HG03103 (cell line): ENCODE measurements around the gene R3HDM1.
"Not testable (repeated sequence)": the region's sequence is repeated elsewhere in the genome, so short reads cannot be mapped to it uniquely, and the experiment has no call there.

ENCODE experiments used
- ATAC-seq: cut with Tn5 transposase; IDR thresholded peaks from one replicate; pipeline ENCODE4 v1.9.1; 2021; ENCODE audit warnings: low read depth; ENCODE audit not compliant: unreplicated experiment

The R3HDM1 gene

DNA sequence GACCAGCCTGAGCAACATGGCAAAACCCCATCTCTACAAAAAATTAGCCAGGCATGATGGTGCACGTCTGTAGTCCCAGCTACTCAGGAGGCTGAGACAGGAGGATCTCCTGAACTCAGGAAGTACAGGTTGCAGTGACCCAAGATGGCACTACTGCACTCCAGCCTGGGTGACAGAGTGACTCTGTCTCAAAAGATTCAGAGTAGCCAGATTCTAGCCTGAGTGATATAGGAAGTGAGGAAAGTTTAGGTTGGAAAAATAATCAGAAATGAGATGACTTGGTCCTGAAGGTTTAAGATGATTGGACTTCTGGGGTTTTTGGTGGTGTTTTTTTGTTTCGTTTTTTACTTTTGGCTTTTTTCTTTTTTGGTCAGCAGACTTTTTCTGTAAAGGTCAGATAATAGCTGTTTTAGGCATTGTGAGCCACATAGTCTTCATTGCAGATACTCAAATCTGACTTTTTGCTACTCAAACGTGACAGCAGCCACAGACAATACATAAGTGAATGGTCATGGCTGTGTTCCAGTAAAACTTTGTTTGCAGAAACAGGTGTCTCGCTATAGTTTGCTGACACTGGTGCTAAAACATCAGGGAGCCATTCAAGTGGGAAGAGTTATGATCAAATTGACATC lies 106.3 kb downstream of the R3HDM1 start:
- ATAC-seq, result peak; percentile 59

DNA sequence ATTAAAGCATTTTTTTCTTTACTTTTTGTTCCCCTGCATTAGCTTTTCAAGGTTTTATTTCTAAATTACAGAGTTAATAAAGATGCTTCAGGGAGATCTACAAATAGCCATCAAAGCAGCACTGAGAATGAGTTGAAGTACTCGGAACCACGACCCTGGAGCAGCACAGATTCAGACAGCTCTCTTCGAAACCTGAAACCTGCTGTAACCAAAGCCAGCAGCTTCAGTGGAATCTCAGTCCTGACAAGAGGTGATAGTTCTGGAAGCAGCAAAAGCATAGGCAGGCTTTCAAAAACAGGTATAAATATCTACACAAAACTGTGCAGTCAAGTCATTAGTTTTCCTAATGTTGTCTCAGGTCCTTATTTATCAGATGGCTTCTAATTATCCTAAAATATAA lies 107.5 kb downstream of the R3HDM1 start:
- no peak for ATAC-seq

DNA sequence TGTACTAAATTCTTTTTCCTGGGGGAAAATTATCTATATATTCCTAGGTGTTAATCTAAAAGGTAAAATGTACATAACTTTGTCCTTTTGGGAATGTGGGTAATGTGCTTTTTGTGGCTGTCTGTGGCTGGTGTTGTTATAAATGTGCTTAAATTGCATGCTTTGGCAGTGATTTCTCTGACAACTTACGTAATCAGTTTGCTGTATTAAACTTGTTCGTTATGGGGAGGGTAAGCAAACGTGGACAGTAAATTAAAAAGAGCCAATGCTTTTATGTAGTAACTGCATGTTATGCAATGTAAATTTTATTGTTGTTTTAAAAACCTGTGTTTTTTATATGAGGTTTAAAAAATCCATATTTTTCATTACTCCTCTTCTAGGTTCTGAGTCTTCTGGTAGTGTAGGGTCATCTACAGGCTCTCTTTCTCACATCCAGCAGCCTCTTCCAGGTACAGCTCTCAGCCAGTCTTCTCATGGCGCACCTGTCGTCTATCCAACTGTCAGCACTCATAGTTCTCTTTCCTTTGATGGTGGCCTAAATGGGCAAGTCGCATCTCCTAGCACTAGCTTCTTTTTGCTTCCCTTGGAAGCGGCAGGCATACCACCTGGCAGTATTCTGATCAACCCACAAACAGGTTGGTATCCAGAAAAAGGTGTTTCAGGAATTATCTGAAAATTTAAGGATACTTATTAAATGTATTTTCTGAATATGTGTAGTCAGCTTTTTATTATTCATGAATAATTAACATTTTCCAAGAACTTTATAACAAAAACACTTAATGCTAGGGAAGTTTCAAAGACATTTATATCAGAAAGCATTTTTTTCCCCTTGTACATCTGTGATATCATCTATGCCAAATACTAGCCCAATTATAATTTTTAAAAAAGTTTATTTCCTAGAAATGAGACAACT lies 110.1 kb downstream of the R3HDM1 start:
- ATAC-seq, result no peak

DNA sequence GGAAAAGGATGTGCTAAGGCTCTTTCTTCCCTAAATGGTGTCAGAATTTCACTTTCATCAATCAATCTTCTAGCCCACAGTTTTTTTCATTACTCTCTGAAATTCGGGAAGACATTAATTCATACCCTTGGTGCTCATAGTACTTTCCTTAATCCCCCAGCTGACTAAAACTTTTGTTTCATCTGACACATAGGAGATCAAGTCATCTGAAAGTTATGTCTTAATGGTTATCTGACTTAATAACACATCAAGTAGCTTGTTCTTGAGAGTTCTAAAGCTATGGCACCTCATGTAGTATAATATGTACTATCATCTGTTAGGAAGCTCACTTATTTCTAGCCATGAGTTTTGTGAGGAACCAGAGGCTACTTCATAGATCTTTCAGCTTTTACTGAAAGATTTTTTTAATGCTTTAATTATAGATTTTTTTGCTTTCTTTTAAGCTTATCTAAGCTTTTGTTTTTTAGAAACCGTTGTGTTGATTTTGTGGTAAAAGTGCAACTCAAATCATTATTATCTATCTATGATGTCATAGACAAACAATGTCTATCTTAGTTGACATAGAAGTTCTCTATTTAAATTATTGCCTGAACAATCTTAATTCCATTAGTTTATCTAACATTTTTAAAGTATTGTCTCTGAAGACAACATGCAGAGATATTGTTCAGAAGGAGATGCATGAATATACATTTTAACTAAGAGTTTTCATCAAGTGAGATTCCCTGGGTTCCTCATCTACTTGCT lies 116.7 kb downstream of the R3HDM1 start:
- ATAC-seq, result no peak

DNA sequence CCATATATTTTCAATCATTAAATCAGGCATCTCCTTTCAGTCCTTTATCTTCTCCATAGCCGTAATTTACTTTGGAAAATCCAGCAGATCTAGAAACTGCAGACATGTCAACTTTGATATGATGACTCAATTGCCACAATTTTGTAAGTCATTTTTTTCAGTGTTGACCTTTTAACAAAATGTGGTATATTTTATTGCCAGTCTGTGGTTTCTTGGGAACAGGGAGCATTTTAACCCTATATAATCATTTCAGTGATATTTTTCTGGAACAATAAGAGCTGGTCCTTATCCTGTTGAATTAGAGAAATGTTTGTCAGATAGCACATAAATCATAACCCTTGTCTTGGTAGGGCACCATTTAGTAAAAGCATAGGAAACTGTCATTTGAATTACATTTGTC lies 119.4 kb downstream of the R3HDM1 start:
- no peak for ATAC-seq

DNA sequence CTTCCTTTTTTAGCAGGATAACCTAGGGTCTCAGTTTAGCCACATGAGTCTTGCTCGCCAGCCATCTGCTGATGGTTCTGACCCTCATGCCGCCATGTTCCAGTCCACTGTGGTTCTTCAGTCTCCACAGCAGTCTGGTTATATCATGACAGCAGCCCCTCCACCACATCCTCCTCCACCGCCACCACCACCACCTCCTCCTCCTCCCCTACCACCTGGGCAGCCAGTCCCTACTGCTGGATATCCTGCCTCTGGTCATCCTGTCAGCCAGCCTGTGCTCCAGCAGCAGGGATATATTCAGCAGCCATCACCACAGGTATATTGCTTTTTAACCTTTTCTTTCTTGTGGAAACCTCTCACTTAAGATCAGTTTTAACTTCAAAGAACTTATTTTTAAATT lies 120.4 kb downstream of the R3HDM1 start:
- ATAC-seq, result no peak

DNA sequence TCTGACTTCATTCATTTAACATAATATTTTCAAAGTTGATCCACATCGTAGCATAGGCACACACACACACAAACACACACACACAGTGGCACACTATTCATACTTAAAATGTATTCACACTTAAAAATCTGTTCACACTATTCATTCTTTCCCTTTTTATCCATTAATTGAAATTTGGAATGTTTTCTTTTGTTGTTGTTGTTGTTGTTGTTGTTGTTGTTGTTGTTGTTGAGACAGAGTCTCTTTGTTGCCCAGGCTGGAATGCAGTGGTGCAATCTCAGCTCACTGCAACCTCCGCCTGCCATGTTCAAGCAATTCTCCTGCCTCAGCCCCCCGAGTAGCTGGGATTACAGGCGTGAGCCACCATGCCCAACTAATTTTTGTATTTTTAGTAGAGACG lies 123.0 kb downstream of the R3HDM1 start:
- ATAC-seq, result not testable (repeated sequence)

DNA sequence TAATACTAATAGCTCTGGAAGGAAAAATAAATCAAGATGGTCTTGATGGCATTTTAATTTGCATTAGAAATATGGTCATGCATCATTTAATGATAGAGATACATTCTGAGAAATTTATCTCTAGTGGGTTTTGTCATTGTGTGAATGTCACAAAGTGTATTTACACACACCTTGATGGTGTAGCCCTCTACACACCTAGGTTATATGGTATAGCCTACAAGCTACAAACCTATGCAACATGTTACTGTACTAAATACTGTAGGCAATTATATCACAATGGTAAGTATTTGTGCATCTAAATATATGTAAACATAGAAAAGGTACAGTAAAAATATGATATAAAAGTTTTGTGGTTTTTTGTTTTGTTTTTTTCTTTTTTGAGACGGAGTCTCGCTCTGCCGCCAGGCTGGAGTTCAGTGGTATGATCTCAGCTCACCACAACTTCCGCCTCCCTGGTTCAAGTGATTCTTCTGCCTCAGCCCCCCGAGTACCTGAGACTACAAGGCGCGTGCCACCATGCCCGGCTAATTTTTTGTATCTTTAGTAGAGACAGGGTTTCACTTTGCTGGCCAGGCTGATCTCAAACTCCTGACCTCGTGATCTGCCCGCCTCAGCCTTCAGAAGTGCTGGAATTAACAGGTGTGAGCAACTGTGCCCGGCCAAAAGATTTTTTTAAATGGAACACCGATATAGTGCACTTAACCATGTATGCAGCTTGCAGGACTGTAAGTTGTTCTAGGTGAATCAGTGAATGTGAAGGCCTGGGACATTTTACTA lies 126.7 kb downstream of the R3HDM1 start:
- ATAC-seq, result no peak

DNA sequence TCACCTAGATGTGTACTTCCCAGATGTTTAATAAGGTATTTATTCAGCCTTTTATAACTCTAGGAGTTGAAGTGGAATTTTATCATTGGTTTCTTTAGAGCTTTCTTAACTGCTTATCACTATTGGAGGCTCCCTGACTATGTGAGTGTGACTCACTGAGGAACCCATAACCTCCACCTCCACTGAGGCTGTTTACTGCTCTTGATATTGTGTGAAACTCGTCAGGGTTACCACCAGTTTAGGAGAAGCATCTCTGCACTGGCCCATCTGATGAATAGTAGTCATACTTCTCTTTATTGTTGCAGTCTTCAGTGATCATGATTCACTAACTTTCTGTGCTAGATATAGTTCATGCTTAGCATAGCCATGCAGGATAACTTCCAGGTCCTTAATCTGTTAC lies 130.8 kb downstream of the R3HDM1 start:
- no peak for ATAC-seq

DNA sequence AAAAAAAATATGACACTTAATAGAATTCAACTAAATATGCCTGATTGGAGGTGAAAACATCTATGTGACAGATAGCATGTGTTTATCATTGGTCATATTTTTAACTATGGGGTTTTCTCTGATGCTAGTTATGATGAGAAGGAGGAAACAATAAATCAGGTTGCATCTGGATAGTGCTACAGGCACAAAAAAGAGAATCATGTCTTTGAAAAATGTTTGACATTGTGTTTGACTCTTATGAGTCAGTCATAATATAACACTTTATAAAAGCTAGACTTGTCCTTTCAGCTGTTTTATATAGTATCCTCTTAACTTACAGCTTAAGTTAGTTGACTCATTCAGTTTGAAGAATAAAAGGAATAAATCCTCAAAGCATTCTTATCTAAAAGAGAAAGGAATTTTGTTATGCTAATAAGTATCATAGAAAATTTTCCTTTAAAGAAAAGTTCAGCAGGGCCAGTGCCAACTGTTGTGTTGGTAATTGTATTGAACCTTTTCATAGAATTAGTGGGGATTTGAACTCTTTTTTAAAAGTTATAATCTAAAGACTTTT lies 131.9 kb downstream of the R3HDM1 start:
- ATAC-seq, result no peak

DNA sequence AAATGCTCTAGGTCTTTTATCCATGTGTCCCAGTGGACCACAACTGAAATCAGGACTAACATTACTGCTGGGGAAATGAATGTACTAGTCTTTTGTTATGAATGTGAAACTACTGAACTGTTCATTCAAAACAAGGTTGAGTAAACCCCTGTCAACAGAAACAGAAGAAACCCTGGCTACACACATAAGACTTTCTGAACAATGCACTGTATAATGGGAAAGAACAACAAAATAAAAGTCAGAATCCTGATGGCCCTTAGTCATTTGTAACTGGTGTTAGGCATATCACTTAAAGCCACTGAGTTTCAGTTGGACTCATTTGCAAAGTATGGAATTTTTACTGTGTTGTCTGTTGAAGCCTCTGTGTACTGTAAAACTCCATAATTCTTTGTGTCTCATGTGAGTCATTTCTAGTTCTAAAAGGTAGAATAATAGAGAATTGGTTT lies 133.4 kb downstream of the R3HDM1 start:
- ATAC-seq, result peak; percentile 85

DNA sequence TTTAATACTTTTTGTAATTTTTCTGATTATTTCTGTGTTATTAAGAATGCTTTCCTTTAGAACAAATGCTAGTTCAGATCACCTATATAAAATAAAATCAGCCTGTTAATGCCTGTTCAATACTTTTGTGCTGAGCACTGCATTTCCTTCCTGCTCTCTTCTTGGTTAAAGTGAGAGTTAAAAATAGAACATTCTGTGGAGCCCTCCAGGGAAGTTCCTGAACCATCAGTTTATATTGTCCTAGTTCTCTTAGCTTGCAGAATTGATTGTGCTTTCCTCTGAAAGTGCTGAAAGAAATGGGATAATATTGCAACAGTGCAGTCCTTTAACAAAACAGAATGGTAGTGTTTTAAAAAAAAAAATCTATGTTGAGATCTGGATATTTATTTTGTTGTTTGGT lies 135.8 kb downstream of the R3HDM1 start:
- no peak for ATAC-seq

DNA sequence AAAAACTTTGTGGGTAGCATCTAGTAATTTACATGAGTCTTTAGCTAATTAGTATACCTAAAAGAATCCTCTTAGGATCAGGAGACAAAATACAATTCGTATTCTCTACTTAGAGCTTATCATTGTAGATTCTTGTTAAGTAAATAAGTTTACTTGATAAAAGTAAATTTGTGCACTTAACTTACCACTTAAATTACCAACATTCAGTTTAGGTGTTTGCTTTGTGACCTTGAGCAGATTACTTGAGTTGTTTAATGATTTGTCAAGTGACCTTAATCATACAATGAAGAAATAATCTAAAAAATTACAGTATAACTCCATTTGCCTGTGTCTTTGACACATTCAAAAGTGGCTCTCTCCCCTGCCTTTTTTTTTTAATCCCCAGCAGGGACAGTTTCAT lies 143.2 kb downstream of the R3HDM1 start:
- ATAC-seq, result no peak

DNA sequence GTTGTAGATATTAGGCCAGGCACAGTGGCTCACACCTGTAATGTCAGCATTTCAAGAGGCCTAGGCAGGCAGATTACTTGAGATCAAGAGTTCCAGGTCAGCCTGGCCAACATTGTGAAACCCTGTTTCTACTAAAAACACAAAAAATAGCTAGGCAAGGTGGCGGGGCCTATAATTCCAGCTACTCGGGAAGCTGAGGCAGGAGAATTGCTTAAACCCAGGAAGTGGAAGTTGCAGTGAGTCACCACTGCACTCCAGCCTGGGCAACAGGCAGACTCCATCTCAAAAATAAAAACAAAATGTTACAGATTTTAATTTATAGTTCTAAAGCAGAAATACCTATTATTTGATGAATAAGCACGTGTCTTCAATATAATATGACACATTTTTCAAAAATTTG lies 144.7 kb downstream of the R3HDM1 start:
- ATAC-seq, result no peak

DNA sequence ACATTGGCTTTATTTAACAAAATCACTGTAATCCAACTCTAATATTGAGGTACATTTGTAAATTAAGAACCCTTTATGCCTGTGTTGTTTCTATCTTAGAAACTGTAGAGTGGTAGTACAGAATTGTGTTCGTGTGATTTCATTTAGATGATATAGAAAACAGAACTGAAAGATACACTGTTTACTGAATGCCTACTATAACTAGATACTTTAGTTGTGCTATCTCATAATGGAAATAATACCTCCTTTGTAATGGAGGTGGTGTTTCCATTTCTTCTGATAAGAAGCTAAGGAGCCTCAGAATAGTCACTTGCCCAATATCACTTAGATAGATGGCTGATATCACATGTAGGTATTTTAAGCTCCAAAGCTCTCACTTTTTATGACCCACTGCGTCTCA lies 147.8 kb downstream of the R3HDM1 start:
- ATAC-seq, result no peak

DNA sequence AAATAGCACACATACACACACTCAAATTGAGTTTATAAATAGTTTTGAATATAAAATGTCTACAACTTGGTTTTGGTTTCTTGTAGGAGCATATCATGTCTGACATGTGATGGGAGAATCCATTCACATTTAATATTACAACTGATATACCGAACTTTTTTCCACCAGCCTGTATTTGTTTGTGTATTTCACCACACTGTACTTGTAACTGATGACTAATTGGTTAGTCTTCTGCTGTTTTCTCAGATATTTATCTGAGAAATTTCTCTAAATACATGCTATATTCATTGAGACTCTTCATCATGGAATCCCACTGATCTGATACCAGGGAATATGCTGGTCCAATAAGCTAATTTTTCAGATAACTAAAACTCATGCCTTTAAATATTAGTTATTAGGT lies 154.1 kb downstream of the R3HDM1 start:
- ATAC-seq, result no peak

DNA sequence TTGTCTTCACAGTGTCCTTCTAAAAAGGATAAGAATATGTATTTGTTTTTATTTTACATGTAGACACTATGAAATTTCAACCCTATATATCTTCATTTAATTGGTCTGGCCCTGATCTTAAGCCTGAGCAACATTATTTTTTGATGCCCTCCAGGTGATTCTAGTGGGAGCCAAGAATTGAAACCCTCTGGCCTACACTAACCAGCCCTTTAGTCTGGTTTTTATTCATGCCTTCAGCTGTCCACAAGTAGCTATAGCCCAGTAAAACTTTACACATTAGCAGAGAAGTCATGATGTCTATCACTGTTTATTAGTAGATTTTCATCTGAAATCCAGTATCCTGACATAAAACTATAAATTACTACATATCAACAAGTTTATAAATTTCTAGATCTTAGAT lies 157.7 kb downstream of the R3HDM1 start:
- no peak for ATAC-seq

DNA sequence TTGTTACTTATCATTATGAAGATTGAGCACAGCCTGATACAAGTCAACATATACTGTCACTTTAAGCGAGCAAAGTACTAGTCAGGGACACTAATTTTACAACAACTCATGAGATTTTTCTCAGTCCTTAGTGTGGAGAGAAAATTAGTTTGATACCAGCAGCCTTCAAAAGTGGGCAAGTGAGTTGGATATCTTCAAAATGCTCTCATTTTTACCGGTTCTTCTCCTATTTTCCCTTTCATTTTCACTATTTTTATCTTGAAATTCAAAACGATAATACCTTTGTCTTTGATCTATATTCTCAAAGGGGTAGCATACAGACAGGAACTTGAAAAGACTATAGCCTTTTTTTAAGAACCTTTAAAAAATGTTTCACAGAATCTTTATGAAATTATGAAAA lies 158.4 kb downstream of the R3HDM1 start:
- no peak for ATAC-seq

DNA sequence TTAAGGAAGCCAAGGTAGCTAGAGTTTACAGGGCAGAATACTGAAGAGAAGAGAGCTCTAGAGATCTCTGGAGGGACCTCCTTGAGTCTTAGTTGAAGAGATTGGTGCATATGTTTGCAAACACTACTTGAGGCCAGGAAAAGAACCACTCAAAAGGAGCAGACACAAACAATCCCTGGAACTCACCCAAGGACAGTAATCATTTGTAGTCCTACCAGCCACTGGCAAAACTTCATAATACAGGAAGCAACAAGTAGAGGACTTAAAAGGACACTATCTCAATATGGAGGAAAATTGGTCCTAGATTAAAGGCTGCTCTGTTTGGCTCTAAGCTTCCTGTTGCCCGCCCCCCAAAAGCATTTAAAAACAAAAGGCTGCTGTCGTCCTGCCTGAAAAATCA lies 163.4 kb downstream of the R3HDM1 start:
- ATAC-seq, result no peak

DNA sequence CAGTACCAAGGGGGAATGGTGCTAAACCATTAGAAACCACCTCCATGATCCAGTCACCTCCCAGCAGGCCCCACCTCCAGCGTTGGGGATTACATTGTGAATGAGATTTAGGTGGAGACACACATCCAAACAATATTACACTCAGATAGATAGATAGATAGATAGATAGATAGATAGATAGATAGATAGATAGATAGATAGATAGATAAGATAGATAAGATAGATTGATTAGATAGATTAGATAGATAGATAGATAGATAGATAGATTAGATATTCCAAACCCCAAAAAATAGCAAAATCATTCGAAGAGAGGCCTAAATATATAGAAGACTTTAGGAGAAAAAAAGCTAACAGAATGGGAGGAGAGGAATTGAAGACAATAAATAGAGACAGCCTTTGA lies 167.6 kb downstream of the R3HDM1 start:
- ATAC-seq, result no peak
